Measurements from ENCODE around the gene PPP2R5D. TPM values are rescaled to one million over a fixed set of nuclear protein-coding genes. Genes with fewer than 3 reads are reported as not detected.

Gene PPP2R5D
- total RNA-seq, 1 donor from 2014 or later = 44.3 TPM

DNA sequence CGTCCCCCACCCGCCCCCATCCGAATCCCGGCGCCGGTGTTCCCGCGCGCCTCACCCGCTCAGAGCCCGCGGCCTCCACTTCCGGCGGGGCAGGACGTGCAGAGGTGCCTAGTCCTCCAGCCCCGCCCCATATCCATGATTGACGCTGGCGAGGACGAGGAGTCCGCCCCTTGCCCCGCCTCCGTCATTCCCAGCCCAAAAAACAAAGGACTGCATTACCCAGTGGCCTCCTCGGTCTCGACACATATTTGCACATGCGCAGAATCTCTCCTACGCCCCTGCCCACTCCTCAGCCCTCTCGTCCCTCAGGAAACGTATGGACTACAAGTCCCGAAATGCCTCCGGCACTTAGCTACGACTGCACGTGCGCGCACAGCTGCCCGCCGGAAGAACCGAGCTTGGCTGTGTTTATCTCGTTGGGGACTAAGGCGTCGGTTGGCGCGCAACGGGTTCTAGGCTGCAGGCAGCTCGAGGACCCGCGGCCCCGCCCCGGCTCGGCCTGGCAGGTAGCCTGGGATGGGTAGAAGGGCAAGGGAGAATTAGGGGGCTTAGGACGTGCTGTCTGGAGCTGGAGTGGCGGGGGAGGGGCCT is 29.6 kb downstream of the PPP2R5D start, which contains the start of the genes KLHDC3 and MEA1:
Gene KLHDC3, plus strand, starts transcription at position 407 of the 591 bp plus-strand sequence. CDS start 2,944 bp downstream, outside the sequence.
Gene MEA1, minus strand, starts transcription at position 104 of the 591 bp plus-strand sequence. CDS start 133 bp downstream, outside the sequence.
- Mint-ChIP-seq H3K9me3 (ENCODE audit: unreplicated experiment) (no peaks in the 10 kb centered on the region), H3K4me1 (ENCODE audit: unreplicated experiment) (peaks cover 44% of the 10 kb centered on the region), H3K4me3 (ENCODE audit: unreplicated experiment) (peak within 1 kb of the TSS; percentile 98)

DNA sequence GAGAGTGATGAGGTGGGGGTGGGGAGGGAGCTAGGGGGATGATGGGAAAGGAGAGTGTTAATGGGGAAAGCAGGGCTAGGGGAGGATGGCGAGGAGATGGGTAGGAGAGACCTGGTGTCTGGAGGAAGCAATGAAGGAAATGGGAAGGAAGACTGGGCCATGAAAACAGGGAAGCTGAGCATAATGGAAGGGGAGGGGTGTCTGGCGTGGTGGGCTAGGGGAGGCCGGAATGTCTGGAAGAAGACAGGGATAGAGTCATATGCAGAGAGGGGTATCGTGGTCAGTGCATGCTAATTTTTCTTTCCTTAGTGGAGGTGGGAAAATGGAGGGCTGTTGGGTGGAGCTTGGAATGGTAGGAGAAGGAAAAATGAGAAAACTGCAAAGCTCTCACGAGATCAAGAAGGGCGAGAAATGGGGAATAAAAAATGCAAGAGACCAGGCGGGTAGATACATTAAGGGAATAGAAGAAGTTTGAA is 30.1 kb downstream of the PPP2R5D start:
- Mint-ChIP-seq H3K4me1 (ENCODE audit: unreplicated experiment) (peaks cover 44% of the 10 kb centered on the region), H3K9me3 (ENCODE audit: unreplicated experiment) (no peaks in the 10 kb centered on the region), H3K27ac (ENCODE audit: unreplicated experiment) (peak overlapping the region; percentile 92), H3K36me3 (ENCODE audit: unreplicated experiment) (peaks cover 31% of the 10 kb centered on the region), H3K27me3 (ENCODE audit: unreplicated experiment) (no peaks in the 10 kb centered on the region), H3K4me3 (ENCODE audit: unreplicated experiment) (peak overlapping the region; percentile 98)
- TF ChIP-seq, protein P1, sequence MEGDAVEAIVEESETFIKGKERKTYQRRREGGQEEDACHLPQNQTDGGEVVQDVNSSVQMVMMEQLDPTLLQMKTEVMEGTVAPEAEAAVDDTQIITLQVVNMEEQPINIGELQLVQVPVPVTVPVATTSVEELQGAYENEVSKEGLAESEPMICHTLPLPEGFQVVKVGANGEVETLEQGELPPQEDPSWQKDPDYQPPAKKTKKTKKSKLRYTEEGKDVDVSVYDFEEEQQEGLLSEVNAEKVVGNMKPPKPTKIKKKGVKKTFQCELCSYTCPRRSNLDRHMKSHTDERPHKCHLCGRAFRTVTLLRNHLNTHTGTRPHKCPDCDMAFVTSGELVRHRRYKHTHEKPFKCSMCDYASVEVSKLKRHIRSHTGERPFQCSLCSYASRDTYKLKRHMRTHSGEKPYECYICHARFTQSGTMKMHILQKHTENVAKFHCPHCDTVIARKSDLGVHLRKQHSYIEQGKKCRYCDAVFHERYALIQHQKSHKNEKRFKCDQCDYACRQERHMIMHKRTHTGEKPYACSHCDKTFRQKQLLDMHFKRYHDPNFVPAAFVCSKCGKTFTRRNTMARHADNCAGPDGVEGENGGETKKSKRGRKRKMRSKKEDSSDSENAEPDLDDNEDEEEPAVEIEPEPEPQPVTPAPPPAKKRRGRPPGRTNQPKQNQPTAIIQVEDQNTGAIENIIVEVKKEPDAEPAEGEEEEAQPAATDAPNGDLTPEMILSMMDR (IDR thresholded peaks at IDR 0.05) = no peak
- no peak for DNase-seq (ENCODE audit: extremely low spot score, unreplicated experiment)

More for the DNA sequence above, 29.6 kb downstream of the PPP2R5D start, which contains the start of the genes KLHDC3 and MEA1:
- peak; percentile 100 for DNase-seq (ENCODE audit: extremely low spot score, unreplicated experiment)
- no peaks in the 10 kb centered on the region for H3K27me3 Mint-ChIP-seq (ENCODE audit: unreplicated experiment)
- peaks cover 29% of the 10 kb centered on the region for H3K36me3 Mint-ChIP-seq (ENCODE audit: unreplicated experiment)
- peak within 1 kb of the TSS; percentile 92 for H3K27ac Mint-ChIP-seq (ENCODE audit: unreplicated experiment)
- TF ChIP-seq, protein P1 (IDR thresholded peaks at IDR 0.05) = no peak

DNA sequence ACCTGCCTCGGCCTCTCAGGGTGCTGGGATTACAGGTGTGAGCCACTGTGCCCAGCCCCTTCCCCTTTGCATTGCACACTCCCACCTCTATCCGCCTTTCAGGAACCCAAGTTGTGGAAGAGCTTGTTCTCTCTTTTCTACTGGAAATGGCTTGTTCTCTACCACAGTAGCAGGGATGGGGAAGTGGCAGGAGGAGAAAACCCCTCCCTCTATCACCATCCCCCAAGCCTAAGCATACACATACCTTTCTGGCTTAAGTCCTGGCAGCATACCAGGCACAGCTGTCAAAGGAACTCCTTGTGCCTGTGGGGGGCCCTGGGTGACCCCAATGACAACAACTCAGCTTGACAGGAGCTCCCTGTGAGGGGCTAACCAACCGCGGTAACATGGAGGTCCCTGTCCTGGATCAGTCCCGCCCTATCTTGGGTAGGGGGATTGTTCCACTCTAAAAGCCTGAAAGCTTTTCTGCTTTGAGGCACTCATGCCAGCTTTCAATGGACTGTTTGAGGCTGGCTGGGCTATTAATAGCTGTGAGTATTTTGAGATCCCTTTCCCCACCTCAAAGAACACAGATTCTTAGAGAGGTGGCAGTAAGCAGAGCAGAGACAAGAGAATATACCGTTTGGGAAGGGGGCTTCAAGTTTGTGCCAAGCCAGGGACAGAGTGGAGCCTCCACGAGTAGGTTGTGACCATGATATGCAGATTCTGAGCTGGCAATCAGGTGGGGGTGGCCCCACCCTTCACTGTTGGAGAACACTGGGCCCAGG is 32.0 kb downstream of the PPP2R5D start:
- Mint-ChIP-seq H3K27ac (ENCODE audit: unreplicated experiment) (no peak overlapping the region), H3K36me3 (ENCODE audit: unreplicated experiment) (peaks cover 31% of the 10 kb centered on the region), H3K4me1 (ENCODE audit: unreplicated experiment) (peaks cover 53% of the 10 kb centered on the region), H3K27me3 (ENCODE audit: unreplicated experiment) (no peaks in the 10 kb centered on the region), H3K4me3 (ENCODE audit: unreplicated experiment) (peak overlapping the region; percentile 48), H3K9me3 (ENCODE audit: unreplicated experiment) (no peaks in the 10 kb centered on the region)
- TF ChIP-seq, protein P1 (IDR thresholded peaks at IDR 0.05) = no peak
- DNase-seq (ENCODE audit: extremely low spot score, unreplicated experiment) = no peak

DNA sequence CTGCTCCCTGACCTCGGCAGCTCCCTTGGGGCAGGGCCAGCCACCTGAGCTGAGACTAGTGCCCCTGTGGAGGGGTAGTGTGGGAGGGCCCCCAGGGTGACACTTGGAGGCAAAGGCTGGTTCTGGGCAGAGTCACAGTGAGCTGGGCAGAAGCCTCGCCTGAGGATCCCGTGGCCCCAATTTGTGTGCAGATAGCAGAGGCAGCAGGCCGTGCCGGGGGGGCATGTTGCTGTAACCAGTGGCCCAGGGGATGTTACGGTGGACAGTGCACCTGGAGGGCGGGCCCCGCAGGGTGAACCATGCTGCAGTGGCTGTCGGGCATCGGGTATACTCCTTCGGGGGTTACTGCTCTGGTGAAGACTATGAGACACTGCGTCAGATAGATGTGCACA is 32.6 kb downstream of the PPP2R5D start:
- TF ChIP-seq, protein P1 (IDR thresholded peaks at IDR 0.05) = no peak
- H3K4me1 Mint-ChIP-seq (ENCODE audit: unreplicated experiment) = peaks cover 50% of the 10 kb centered on the region

DNA sequence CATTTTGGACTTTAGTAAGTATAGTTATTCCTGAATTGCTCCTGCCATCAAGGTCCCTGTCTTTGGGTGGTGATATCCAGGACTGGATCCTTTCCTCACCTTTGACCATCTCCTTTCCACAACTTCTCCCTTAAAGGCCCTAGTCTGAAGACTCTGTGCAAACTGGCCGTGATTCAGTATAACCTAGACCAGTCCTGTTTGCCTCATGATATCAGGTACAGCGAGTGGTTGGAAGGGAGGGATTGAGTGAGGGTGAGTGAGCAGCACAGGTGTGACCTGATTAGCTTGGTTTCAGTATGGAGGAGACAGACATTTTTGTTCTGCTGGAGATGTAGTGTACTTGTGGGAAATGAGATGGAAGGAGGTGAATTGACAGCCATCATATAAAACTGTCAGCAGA is 34.8 kb downstream of the PPP2R5D start:
- Mint-ChIP-seq H3K36me3 (ENCODE audit: unreplicated experiment) (peaks cover 29% of the 10 kb centered on the region), H3K27me3 (ENCODE audit: unreplicated experiment) (no peaks in the 10 kb centered on the region), H3K4me1 (ENCODE audit: unreplicated experiment) (peaks cover 41% of the 10 kb centered on the region), H3K9me3 (ENCODE audit: unreplicated experiment) (no peaks in the 10 kb centered on the region), H3K4me3 (ENCODE audit: unreplicated experiment) (no peak overlapping the region), H3K27ac (ENCODE audit: unreplicated experiment) (no peak overlapping the region)
- TF ChIP-seq, protein P1 (IDR thresholded peaks at IDR 0.05) = no peak
- no peak for DNase-seq (ENCODE audit: extremely low spot score, unreplicated experiment)

More for the DNA sequence above, 32.6 kb downstream of the PPP2R5D start:
- H3K4me3 Mint-ChIP-seq (ENCODE audit: unreplicated experiment) = no peak overlapping the region
- no peaks in the 10 kb centered on the region for H3K27me3 Mint-ChIP-seq (ENCODE audit: unreplicated experiment)
- H3K9me3 Mint-ChIP-seq (ENCODE audit: unreplicated experiment) = no peaks in the 10 kb centered on the region
- H3K36me3 Mint-ChIP-seq (ENCODE audit: unreplicated experiment) = peaks cover 27% of the 10 kb centered on the region
- no peak for DNase-seq (ENCODE audit: extremely low spot score, unreplicated experiment)
- H3K27ac Mint-ChIP-seq (ENCODE audit: unreplicated experiment) = no peak overlapping the region

Data from osteocyte (in vitro differentiated cells).